ENCODE data around the gene AFF2. TPM values are rescaled to one million over a fixed set of nuclear protein-coding genes. Genes with fewer than 3 reads are reported as not detected.

Gene AFF2
- total RNA-seq, 2 donors from 2014 or later, result 0.77 to 1.0 TPM

GRCh38 chrX:149007423-149007822 lies 507.0 kb downstream of the AFF2 start:
- Mint-ChIP-seq H3K9me3 (no peaks in the 10 kb centered on the region), H3K27ac (no peak overlapping the region), H3K36me3 (no peaks in the 10 kb centered on the region)
- DNase-seq (ENCODE audit: low spot score in 2 of 2) (no peak), ATAC-seq (no peak)

- no peak for DNase-seq (ENCODE audit: low spot score in 2 of 2)
- Mint-ChIP-seq H3K9me3 (no peaks in the 10 kb centered on the region), H3K27ac (peak overlapping the region in 1 of 2 donors; percentile 9), H3K36me3 (no peaks in the 10 kb centered on the region)
- ATAC-seq, result no peak
Observed at GRCh38 chrX:149010013-149010852, 509.8 kb downstream of the AFF2 start.

GRCh38 chrX:149010853-149011224 lies 510.4 kb downstream of the AFF2 start:
- ATAC-seq, result no peak
- Mint-ChIP-seq H3K27ac (no peak overlapping the region), H3K36me3 (no peaks in the 10 kb centered on the region), H3K9me3 (no peaks in the 10 kb centered on the region)
- no peak for DNase-seq (ENCODE audit: low spot score in 2 of 2)

- DNase-seq (ENCODE audit: low spot score in 2 of 2), result no peak
- ATAC-seq, result no peak
- no peaks in the 10 kb centered on the region for H3K9me3 Mint-ChIP-seq
Observed at GRCh38 chrX:149013081-149013480, 512.7 kb downstream of the AFF2 start.

GRCh38 chrX:149021159-149021558 lies 520.7 kb downstream of the AFF2 start:
- peaks cover 0 to 4% of the 10 kb centered on the region in 2 donors for H3K9me3 Mint-ChIP-seq
- H3K36me3 Mint-ChIP-seq, result no peaks in the 10 kb centered on the region
- DNase-seq (ENCODE audit: low spot score in 2 of 2), result no peak
- no peak for ATAC-seq
- no peak overlapping the region for H3K27ac Mint-ChIP-seq

More at GRCh38 chrX:149013081-149013480, 512.7 kb downstream of the AFF2 start:
- H3K36me3 Mint-ChIP-seq, result no peaks in the 10 kb centered on the region
- no peak overlapping the region for H3K27ac Mint-ChIP-seq

GRCh38 chrX:149022485-149022884 lies 522.1 kb downstream of the AFF2 start:
- H3K36me3 Mint-ChIP-seq, result no peaks in the 10 kb centered on the region
- DNase-seq (ENCODE audit: low spot score in 2 of 2) (no peak), ATAC-seq (no peak)
- peaks cover 0 to 4% of the 10 kb centered on the region in 2 donors for H3K9me3 Mint-ChIP-seq
- no peak overlapping the region for H3K27ac Mint-ChIP-seq

GRCh38 chrX:149032449-149032848 lies 532.0 kb downstream of the AFF2 start:
- DNase-seq (ENCODE audit: low spot score in 2 of 2) (no peak), ATAC-seq (no peak)
- H3K36me3 Mint-ChIP-seq, result no peaks in the 10 kb centered on the region
- H3K27ac Mint-ChIP-seq, result no peak overlapping the region
- no peaks in the 10 kb centered on the region for H3K9me3 Mint-ChIP-seq

GRCh38 chrX:149036086-149036485 lies 535.7 kb downstream of the AFF2 start:
- Mint-ChIP-seq H3K36me3 (no peaks in the 10 kb centered on the region), H3K9me3 (no peaks in the 10 kb centered on the region), H3K27ac (no peak overlapping the region)
- no peak for ATAC-seq
- DNase-seq (ENCODE audit: low spot score in 2 of 2), result no peak

GRCh38 chrX:149037281-149037870 lies 537.0 kb downstream of the AFF2 start:
- no peak overlapping the region for H3K27ac Mint-ChIP-seq
- H3K9me3 Mint-ChIP-seq, result no peaks in the 10 kb centered on the region
- ATAC-seq (no peak), DNase-seq (ENCODE audit: low spot score in 2 of 2) (no peak)
- no peaks in the 10 kb centered on the region for H3K36me3 Mint-ChIP-seq

- no peaks in the 10 kb centered on the region for H3K36me3 Mint-ChIP-seq
- no peak for ATAC-seq
Observed at GRCh38 chrX:149039057-149039456, 538.6 kb downstream of the AFF2 start.

GRCh38 chrX:149040873-149041535 lies 540.6 kb downstream of the AFF2 start:
- DNase-seq (ENCODE audit: low spot score in 2 of 2) (no peak), ATAC-seq (no peak)
- no peak overlapping the region for H3K27ac Mint-ChIP-seq
- no peaks in the 10 kb centered on the region for H3K36me3 Mint-ChIP-seq
- H3K9me3 Mint-ChIP-seq, result no peaks in the 10 kb centered on the region

More at GRCh38 chrX:149039057-149039456, 538.6 kb downstream of the AFF2 start:
- H3K9me3 Mint-ChIP-seq, result no peaks in the 10 kb centered on the region
- no peak overlapping the region for H3K27ac Mint-ChIP-seq
- no peak for DNase-seq (ENCODE audit: low spot score in 2 of 2)

GRCh38 chrX:149043401-149043800 lies 543.0 kb downstream of the AFF2 start:
- no peak for ATAC-seq
- H3K36me3 Mint-ChIP-seq, result no peaks in the 10 kb centered on the region
- DNase-seq (ENCODE audit: low spot score in 2 of 2), result no peak
- no peak overlapping the region for H3K27ac Mint-ChIP-seq
- no peaks in the 10 kb centered on the region for H3K9me3 Mint-ChIP-seq

GRCh38 chrX:149044471-149044870 lies 544.1 kb downstream of the AFF2 start:
- no peak for ATAC-seq

GRCh38 chrX:149045645-149046210 lies 545.3 kb downstream of the AFF2 start:
- no peak for ATAC-seq

More at GRCh38 chrX:149044471-149044870, 544.1 kb downstream of the AFF2 start:
- Mint-ChIP-seq H3K9me3 (no peaks in the 10 kb centered on the region), H3K36me3 (no peaks in the 10 kb centered on the region), H3K27ac (no peak overlapping the region)
- no peak for DNase-seq (ENCODE audit: low spot score in 2 of 2)

More at GRCh38 chrX:149045645-149046210, 545.3 kb downstream of the AFF2 start:
- Mint-ChIP-seq H3K27ac (no peak overlapping the region), H3K9me3 (no peaks in the 10 kb centered on the region), H3K36me3 (no peaks in the 10 kb centered on the region)
- no peak for DNase-seq (ENCODE audit: low spot score in 2 of 2)
